ENCODE results near the gene IQCK.

Gene IQCK

GRCh38 chr16:19874851-19875546 is 156.9 kb downstream of the IQCK start:
- peaks cover 11% of the 10 kb centered on the region for H3K36me3 ChIP-seq (ENCODE audit: control insufficient read depth, insufficient read depth, low read length, severe bottlenecking)
- no peaks in the 10 kb centered on the region for H3K4me1 ChIP-seq (ENCODE audit: control insufficient read depth, insufficient read depth, low read length)
- DNase-seq (ENCODE audit: low read depth) = no peak
- no peaks in the 10 kb centered on the region for H3K27me3 ChIP-seq (replicated peaks; ENCODE audit: control insufficient read depth, insufficient read depth, low read length)
- H3K9ac ChIP-seq (ENCODE audit: low read length) = no peak overlapping the region
- no peak overlapping the region for H3K4me3 ChIP-seq (ENCODE audit: low read length)
- H3K9me3 ChIP-seq (ENCODE audit: control insufficient read depth, low read length) = no peaks in the 10 kb centered on the region

GRCh38 chr16:19875900-19876299 is 157.8 kb downstream of the IQCK start:
- Histone ChIP-seq H3K27me3 (replicated peaks; ENCODE audit: control insufficient read depth, insufficient read depth, low read length) (no peaks in the 10 kb centered on the region), H3K9ac (ENCODE audit: low read length) (no peak overlapping the region), H3K36me3 (ENCODE audit: control insufficient read depth, insufficient read depth, low read length, severe bottlenecking) (peaks cover 6% of the 10 kb centered on the region), H3K4me3 (ENCODE audit: low read length) (no peak overlapping the region), H3K9me3 (ENCODE audit: control insufficient read depth, low read length) (no peaks in the 10 kb centered on the region), H3K4me1 (ENCODE audit: control insufficient read depth, insufficient read depth, low read length) (no peaks in the 10 kb centered on the region)
- DNase-seq (ENCODE audit: low read depth) = no peak

- Histone ChIP-seq H3K36me3 (ENCODE audit: control insufficient read depth, insufficient read depth, low read length, severe bottlenecking) (peaks cover 6% of the 10 kb centered on the region), H3K9me3 (ENCODE audit: control insufficient read depth, low read length) (no peaks in the 10 kb centered on the region), H3K4me3 (ENCODE audit: low read length) (no peak overlapping the region), H3K4me1 (ENCODE audit: control insufficient read depth, insufficient read depth, low read length) (no peaks in the 10 kb centered on the region), H3K9ac (ENCODE audit: low read length) (no peak overlapping the region), H3K27me3 (replicated peaks; ENCODE audit: control insufficient read depth, insufficient read depth, low read length) (no peaks in the 10 kb centered on the region)
- no peak for DNase-seq (ENCODE audit: low read depth)
Observed at GRCh38 chr16:19876501-19877059, 158.5 kb downstream of the IQCK start.

- no peak for DNase-seq (ENCODE audit: low read depth)
- H3K9ac ChIP-seq (ENCODE audit: low read length) = no peak overlapping the region
- H3K36me3 ChIP-seq (ENCODE audit: control insufficient read depth, insufficient read depth, low read length, severe bottlenecking) = no peaks in the 10 kb centered on the region
- H3K4me3 ChIP-seq (ENCODE audit: low read length) = no peak overlapping the region
- H3K4me1 ChIP-seq (ENCODE audit: control insufficient read depth, insufficient read depth, low read length) = peaks cover 6% of the 10 kb centered on the region
- no peaks in the 10 kb centered on the region for H3K9me3 ChIP-seq (ENCODE audit: control insufficient read depth, low read length)
- no peaks in the 10 kb centered on the region for H3K27me3 ChIP-seq (replicated peaks; ENCODE audit: control insufficient read depth, insufficient read depth, low read length)
Observed at GRCh38 chr16:19878757-19879156, 160.7 kb downstream of the IQCK start.

GRCh38 chr16:19879241-19879792 is 161.2 kb downstream of the IQCK start:
- H3K4me1 ChIP-seq (ENCODE audit: control insufficient read depth, insufficient read depth, low read length) = peaks cover 6% of the 10 kb centered on the region
- no peaks in the 10 kb centered on the region for H3K9me3 ChIP-seq (ENCODE audit: control insufficient read depth, low read length)
- H3K36me3 ChIP-seq (ENCODE audit: control insufficient read depth, insufficient read depth, low read length, severe bottlenecking) = no peaks in the 10 kb centered on the region
- H3K9ac ChIP-seq (ENCODE audit: low read length) = no peak overlapping the region
- no peak overlapping the region for H3K4me3 ChIP-seq (ENCODE audit: low read length)
- no peaks in the 10 kb centered on the region for H3K27me3 ChIP-seq (replicated peaks; ENCODE audit: control insufficient read depth, insufficient read depth, low read length)
- no peak for DNase-seq (ENCODE audit: low read depth)

- DNase-seq (ENCODE audit: low read depth) = no peak
- Histone ChIP-seq H3K36me3 (ENCODE audit: control insufficient read depth, insufficient read depth, low read length, severe bottlenecking) (no peaks in the 10 kb centered on the region), H3K27me3 (replicated peaks; ENCODE audit: control insufficient read depth, insufficient read depth, low read length) (peaks cover 5% of the 10 kb centered on the region), H3K9me3 (ENCODE audit: control insufficient read depth, low read length) (no peaks in the 10 kb centered on the region), H3K9ac (ENCODE audit: low read length) (no peak overlapping the region), H3K4me1 (ENCODE audit: control insufficient read depth, insufficient read depth, low read length) (peaks cover 13% of the 10 kb centered on the region), H3K4me3 (ENCODE audit: low read length) (no peak overlapping the region)
Observed at GRCh38 chr16:19881028-19881427, 163.0 kb downstream of the IQCK start.

- Histone ChIP-seq H3K27me3 (replicated peaks; ENCODE audit: control insufficient read depth, insufficient read depth, low read length) (peaks cover 5% of the 10 kb centered on the region), H3K36me3 (ENCODE audit: control insufficient read depth, insufficient read depth, low read length, severe bottlenecking) (no peaks in the 10 kb centered on the region), H3K4me1 (ENCODE audit: control insufficient read depth, insufficient read depth, low read length) (peaks cover 13% of the 10 kb centered on the region), H3K9me3 (ENCODE audit: control insufficient read depth, low read length) (no peaks in the 10 kb centered on the region), H3K4me3 (ENCODE audit: low read length) (no peak overlapping the region), H3K9ac (ENCODE audit: low read length) (no peak overlapping the region)
- DNase-seq (ENCODE audit: low read depth) = no peak
Observed at GRCh38 chr16:19881783-19882182, 163.7 kb downstream of the IQCK start.

- DNase-seq (ENCODE audit: low read depth) = no peak
- H3K4me3 ChIP-seq (ENCODE audit: low read length) = peak overlapping the region; percentile 83
Observed at GRCh38 chr16:19882186-19882585, 164.1 kb downstream of the IQCK start.

GRCh38 chr16:19882646-19883045 is 164.6 kb downstream of the IQCK start:
- no peak for DNase-seq (ENCODE audit: low read depth)
- no peaks in the 10 kb centered on the region for H3K36me3 ChIP-seq (ENCODE audit: control insufficient read depth, insufficient read depth, low read length, severe bottlenecking)
- H3K4me3 ChIP-seq (ENCODE audit: low read length) = peak overlapping the region; percentile 83
- no peaks in the 10 kb centered on the region for H3K9me3 ChIP-seq (ENCODE audit: control insufficient read depth, low read length)
- H3K27me3 ChIP-seq (replicated peaks; ENCODE audit: control insufficient read depth, insufficient read depth, low read length) = peaks cover 5% of the 10 kb centered on the region
- peaks cover 13% of the 10 kb centered on the region for H3K4me1 ChIP-seq (ENCODE audit: control insufficient read depth, insufficient read depth, low read length)
- peak overlapping the region; percentile 66 for H3K9ac ChIP-seq (ENCODE audit: low read length)

More at GRCh38 chr16:19882186-19882585, 164.1 kb downstream of the IQCK start:
- no peaks in the 10 kb centered on the region for H3K9me3 ChIP-seq (ENCODE audit: control insufficient read depth, low read length)
- no peak overlapping the region for H3K9ac ChIP-seq (ENCODE audit: low read length)
- H3K4me1 ChIP-seq (ENCODE audit: control insufficient read depth, insufficient read depth, low read length) = peaks cover 13% of the 10 kb centered on the region
- H3K27me3 ChIP-seq (replicated peaks; ENCODE audit: control insufficient read depth, insufficient read depth, low read length) = peaks cover 5% of the 10 kb centered on the region
- no peaks in the 10 kb centered on the region for H3K36me3 ChIP-seq (ENCODE audit: control insufficient read depth, insufficient read depth, low read length, severe bottlenecking)

GRCh38 chr16:19883296-19883965 is 165.4 kb downstream of the IQCK start:
- H3K9ac ChIP-seq (ENCODE audit: low read length) = peak overlapping the region; percentile 66
- peak overlapping the region; percentile 83 for H3K4me3 ChIP-seq (ENCODE audit: low read length)
- DNase-seq (ENCODE audit: low read depth) = no peak
- no peaks in the 10 kb centered on the region for H3K36me3 ChIP-seq (ENCODE audit: control insufficient read depth, insufficient read depth, low read length, severe bottlenecking)
- peaks cover 5% of the 10 kb centered on the region for H3K27me3 ChIP-seq (replicated peaks; ENCODE audit: control insufficient read depth, insufficient read depth, low read length)
- no peaks in the 10 kb centered on the region for H3K9me3 ChIP-seq (ENCODE audit: control insufficient read depth, low read length)
- peaks cover 13% of the 10 kb centered on the region for H3K4me1 ChIP-seq (ENCODE audit: control insufficient read depth, insufficient read depth, low read length)

- Histone ChIP-seq H3K36me3 (ENCODE audit: control insufficient read depth, insufficient read depth, low read length, severe bottlenecking) (no peaks in the 10 kb centered on the region), H3K27me3 (replicated peaks; ENCODE audit: control insufficient read depth, insufficient read depth, low read length) (peaks cover 5% of the 10 kb centered on the region), H3K4me3 (ENCODE audit: low read length) (peak overlapping the region; percentile 83), H3K4me1 (ENCODE audit: control insufficient read depth, insufficient read depth, low read length) (peaks cover 13% of the 10 kb centered on the region), H3K9ac (ENCODE audit: low read length) (peak overlapping the region; percentile 82), H3K9me3 (ENCODE audit: control insufficient read depth, low read length) (no peaks in the 10 kb centered on the region)
- DNase-seq (ENCODE audit: low read depth) = peak; percentile 36
Observed at GRCh38 chr16:19883966-19884485, 166.0 kb downstream of the IQCK start.
